GM12878 (cell line): ENCODE results near the gene KRT28. TPM values are rescaled to one million over a fixed set of nuclear protein-coding genes. Genes with fewer than 3 reads are reported as not detected.
A peak's percentile ranks its signal among the peaks of the same experiment; 100 is the strongest.

Experiments
- ATAC-seq: fragments of 200-7000 bp; cut with Tn5 transposase; 3 replicates; pipeline ENCODE4 v1.9.1; 2020; ENCODE audit warnings: mild to moderate bottlenecking, moderate library complexity
- BruUV-seq: library from RNA; stranded (reverse); fragments of 400-500 nt; replicated peaks from 2 replicates; lab custom pipeline; 2021; lab: Mats Ljungman, UMichigan
- CTCF ChIA-PET: fragments of 300-600 bp; sonication (Branson Sonifier 250); formaldehyde crosslinking; extraction: SDS; loops from one replicate; lab custom pipeline; 2021; ENCODE audit warnings: inconsistent platforms; lab: Yijun Ruan, JAX
- POLR2A ChIA-PET: fragments of 350-600 bp; formaldehyde crosslinking; extraction: SDS; loops from one replicate; lab custom pipeline; 2021; ENCODE audit warnings: inconsistent platforms; lab: Charles Lee
- RAD21 ChIA-PET: fragments of 300-600 bp; sonication (Branson Sonifier 250); formaldehyde crosslinking; loops from one replicate; lab custom pipeline; 2023; ENCODE audit warnings: antibody characterized with exemption; ENCODE audit not compliant: unreplicated experiment; lab: Charles Lee
- SMC1A ChIA-PET: fragments of 300-600 bp; sonication (Branson Sonifier 250); formaldehyde crosslinking; loops from one replicate; lab custom pipeline; 2023; ENCODE audit not compliant: unreplicated experiment, uncharacterized antibody; lab: Charles Lee
- DNase-seq: peaks from one replicate; pipeline ENCODE4 v3.0.0-alpha.2; 2011; ENCODE audit warnings: low read depth, low spot score
- FAIRE-seq: peaks from 3 replicates; lab custom pipeline; 2011; peaks lifted over from hg19 to GRCh38; lab: Jason Lieb, UNC
- H2AFZ ChIP-seq: 2 replicates; pipeline ENCODE4 v1.6.0; 2011; ENCODE audit warnings: low read depth, low read length, control low read depth; ENCODE audit not compliant: control insufficient read depth
- H3K27ac ChIP-seq: 2 replicates; pipeline ENCODE4 v1.5.1; 2011; ENCODE audit warnings: control low read depth; ENCODE audit not compliant: control insufficient read depth, insufficient read depth
- H3K27me3 ChIP-seq, 2 experiments: replicated peaks in 1 of 2; 2 replicates each; pipeline versions ENCODE4 v1.6.0 to v1.6.1; 2011; ENCODE audit warnings: low read length in 1 of 2; ENCODE audit not compliant: control insufficient read depth in 2 of 2, insufficient read depth in 2 of 2
- H3K36me3 ChIP-seq, 2 experiments: 2 replicates each; pipeline ENCODE4 v1.5.1; 2011; ENCODE audit warnings: low read length in 1 of 2; ENCODE audit not compliant: control insufficient read depth in 2 of 2, insufficient read depth in 2 of 2
- H3K4me1 ChIP-seq: 2 replicates; pipeline ENCODE4 v1.6.1; 2011; ENCODE audit warnings: mild to moderate bottlenecking, low read length, moderate library complexity, mixed read lengths; ENCODE audit not compliant: control insufficient read depth, insufficient read depth
- H3K4me2 ChIP-seq: 2 replicates; pipeline ENCODE4 v1.6.0; 2011; ENCODE audit warnings: control low read depth; ENCODE audit not compliant: control insufficient read depth, insufficient read depth
- H3K4me3 ChIP-seq: fragments of 200-600 bp; sonication (generic); 2 replicates; pipeline ENCODE4 v1.5.1; 2016
- H3K79me2 ChIP-seq: 2 replicates; pipeline ENCODE4 v1.6.0; 2011; ENCODE audit warnings: low read length; ENCODE audit not compliant: control insufficient read depth, insufficient read depth
- H3K9ac ChIP-seq: 2 replicates; pipeline ENCODE4 v1.8.0; 2011; ENCODE audit warnings: low read length, control low read depth, mixed read lengths; ENCODE audit not compliant: control insufficient read depth, insufficient read depth
- H3K9me3 ChIP-seq: replicated peaks from 3 replicates; pipeline ENCODE4 v1.5.1; 2011; ENCODE audit warnings: mild to moderate bottlenecking, low read length; ENCODE audit not compliant: control insufficient read depth, insufficient read depth
- H4K20me1 ChIP-seq: 2 replicates; pipeline ENCODE4 v1.6.0; 2011; ENCODE audit not compliant: control insufficient read depth, insufficient read depth
- CBX3 ChIP-seq: fragments of 200-600 bp; sonication (generic); IDR thresholded peaks from 2 replicates; pipeline ENCODE4 v1.6.1; 2016; ENCODE audit warnings: low read depth, borderline replicate concordance
- CEBPB ChIP-seq, 2 experiments: fragments of 150-350 bp in 1 of 2; IDR thresholded peaks; 2 replicates each; pipeline ENCODE4 v1.6.1; 2012 to 2014; ENCODE audit warnings: low read depth in 2 of 2, low read length in 2 of 2, borderline replicate concordance in 1 of 2, inconsistent platforms in 1 of 2
- CHD2 ChIP-seq: IDR thresholded peaks from 2 replicates; pipeline ENCODE4 v1.6.1; 2011; ENCODE audit warnings: low read depth, low read length, improper control_type of control experiment, borderline replicate concordance
- EED ChIP-seq: sonication (generic); IDR thresholded peaks from 2 replicates; pipeline ENCODE4 v1.6.1; 2016; ENCODE audit warnings: antibody characterized with exemption, low read depth
- FOS ChIP-seq: IDR thresholded peaks from 3 replicates; pipeline ENCODE4 v1.6.1; 2011; ENCODE audit warnings: borderline replicate concordance; ENCODE audit not compliant: insufficient read length; ENCODE audit errors: extremely low read depth
- FOXK2 ChIP-seq: fragments of 450-650 bp; IDR thresholded peaks from 2 replicates; pipeline ENCODE4 v1.6.1; 2017; ENCODE audit warnings: mild to moderate bottlenecking, moderate library complexity
- KDM1A ChIP-seq: fragments of 200-600 bp; sonication (generic); IDR thresholded peaks from 2 replicates; pipeline ENCODE4 v1.6.1; 2016; ENCODE audit warnings: borderline replicate concordance
- MEF2A ChIP-seq: IDR thresholded peaks from 2 replicates; pipeline ENCODE4 v1.6.1; 2011; ENCODE audit warnings: low read depth, mild to moderate bottlenecking, low read length, moderate library complexity; ENCODE audit not compliant: insufficient read depth
- NR2C2 ChIP-seq: IDR thresholded peaks from 2 replicates; pipeline ENCODE4 v1.6.1; 2011; ENCODE audit warnings: borderline replicate concordance, low read depth; ENCODE audit not compliant: control insufficient read depth, insufficient read length
- RAD51 ChIP-seq: fragments of 450-650 bp; IDR thresholded peaks from 2 replicates; pipeline ENCODE4 v1.6.1; 2016; ENCODE audit warnings: moderate library complexity, mild to moderate bottlenecking, inconsistent platforms
- RUNX3 ChIP-seq: IDR thresholded peaks from 2 replicates; pipeline ENCODE4 v1.6.1; 2012; ENCODE audit warnings: low read length, inconsistent platforms
- SIN3A ChIP-seq: IDR thresholded peaks from 2 replicates; pipeline ENCODE4 v1.6.1; 2012; ENCODE audit warnings: low read depth, low read length, improper control_type of control experiment
- SMAD1 ChIP-seq: fragments of 450-650 bp; IDR thresholded peaks from 2 replicates; pipeline ENCODE4 v1.6.1; 2018; ENCODE audit warnings: mild to moderate bottlenecking, low read depth; ENCODE audit not compliant: partially characterized antibody
- ZNF24 ChIP-seq: fragments of 450-650 bp; IDR thresholded peaks from 2 replicates; pipeline ENCODE4 v1.6.1; 2017; ENCODE audit warnings: antibody characterized with exemption, mild to moderate bottlenecking
- WGBS: methylation state at CpG from one replicate; pipeline ENCODE4 v1.1.6; 2016; ENCODE audit warnings: low lambda C conversion rate; ENCODE audit not compliant: insufficient replicate concordance, insufficient coverage; ENCODE audit errors: missing lambda C conversion rate; 5-methylcytosine and 5-hydroxymethylcytosine counted together
- in situ Hi-C: fragments of 300-500 bp; cut with MboI; formaldehyde crosslinking; loops from 9 replicates; pipeline ENCODE4 v1.14.3; 2018; ENCODE audit warnings: mixed read lengths
- intact Hi-C: fragments of 100-400 bp; cut with micrococcal nuclease; formaldehyde crosslinking; loops from one replicate; pipeline ENCODE4 v1.14.2; 2022; ENCODE audit not compliant: unreplicated experiment
- polyA plus RNA-seq, 11 experiments: library from polyadenylated mRNA; depleted of rRNA in 4 of 11; unstranded in 6 of 11; stranded (reverse) in 5 of 11; fragments of >200 nt; fragmentation: Nextera tagmentation in 4 of 11; fragmentation: Illumina TruSeq in 1 of 11; extraction: Ambion mirVana in 4 of 11; extraction: Trizol in 1 of 11; gene quantifications; 1 replicate in 1 of 11; 2 replicates in 10 of 11; pipeline versions ENCODE4 v1.2.1 to v1.2.3, GENCODE V29; 2011 to 2016; ENCODE audit warnings: inconsistent platforms in 2 of 11, missing spikeins in 2 of 11, low read depth in 1 of 11
- total RNA-seq, 4 experiments: library from RNA; depleted of rRNA in 3 of 4; stranded (reverse); fragments of >200 nt in 3 of 4; fragmentation: Illumina TruSeq in 1 of 4; extraction: Trizol in 1 of 4; gene quantifications; 2 replicates each; pipeline versions ENCODE4 v1.2.1 to v1.2.3, GENCODE V29; 2013 to 2021
- TF ChIP-seq, protein P1 (sequence below): fragments of 450-650 bp; IDR thresholded peaks from 2 replicates; pipeline ENCODE4 v1.6.1; 2017; ENCODE audit warnings: antibody characterized with exemption, mild to moderate bottlenecking, moderate library complexity
- TF ChIP-seq, protein P2 (sequence below): IDR thresholded peaks from 2 replicates; pipeline ENCODE4 v1.6.1; 2012; ENCODE audit warnings: mild to moderate bottlenecking, low read depth, low read length
- TF ChIP-seq, protein P3 (sequence below): fragments of 450-650 bp; IDR thresholded peaks from 2 replicates; pipeline ENCODE4 v1.6.1; 2016; ENCODE audit warnings: mild to moderate bottlenecking

Gene KRT28
- total and polyA plus RNA-seq, 10 of the 15 experiments (the other 5 are each of a cell fraction or from before 2014, with no cell fraction given): not detected

GRCh38 chr17:40820228-40820838 is 20.6 kb upstream of the KRT28 start:
- CTCF ChIA-PET: interaction anchor here (1.1 to 3.5 kb wide), 3 partner anchors 195 to 847 kb away, joined by 3 to 14 read pairs (median 10); no protein-coding TSS in a partner anchor
- SMC1A ChIA-PET: interaction anchor here (0.9 to 2.2 kb wide), 4 partner anchors 9 to 205 kb away, joined by 3 to 8 read pairs (median 4); no protein-coding TSS in a partner anchor
- FAIRE-seq (no peak), DNase-seq (no peak), ATAC-seq (no peak)
- H3K36me3 ChIP-seq: peaks cover 0 to 7% of the 10 kb centered on the region in 2 experiments; a peak in 2 of 4 replicates
- H3K4me2 ChIP-seq: peak overlapping the region; percentile 60
- RAD21 ChIA-PET: interaction anchor here (1.3 kb wide), 1 partner anchor 36 kb away, joined by 3 read pairs; no protein-coding TSS in a partner anchor
- H3K4me1 ChIP-seq: peaks cover 16% of the 10 kb centered on the region
- WGBS: 12% methylated on average over 9 of the region's 9 CpGs
- intact Hi-C loops: no loop called here
- no peak overlapping the region for H3K9ac ChIP-seq
- no peaks in the 10 kb centered on the region for H4K20me1 ChIP-seq
- POLR2A ChIA-PET: interaction anchor here (0.6 to 1.1 kb wide), 2 partner anchors 326 to 833 kb away, joined by 3 to 5 read pairs; no protein-coding TSS in a partner anchor
- no peaks in the 10 kb centered on the region for H3K27me3 ChIP-seq
- H3K9me3 ChIP-seq: no peaks in the 10 kb centered on the region
- peaks cover 5% of the 10 kb centered on the region for H3K79me2 ChIP-seq
- no peak overlapping the region; the same call in 1 of the 2 replicates for H3K27ac ChIP-seq
- peak overlapping the region; percentile 24; the same call in 1 of the 2 replicates for H2AFZ ChIP-seq
- in situ Hi-C loops: no loop called here
- BruUV-seq: no TSS peak
- no peak overlapping the region for H3K4me3 ChIP-seq
- TF ChIP-seq, protein P1, sequence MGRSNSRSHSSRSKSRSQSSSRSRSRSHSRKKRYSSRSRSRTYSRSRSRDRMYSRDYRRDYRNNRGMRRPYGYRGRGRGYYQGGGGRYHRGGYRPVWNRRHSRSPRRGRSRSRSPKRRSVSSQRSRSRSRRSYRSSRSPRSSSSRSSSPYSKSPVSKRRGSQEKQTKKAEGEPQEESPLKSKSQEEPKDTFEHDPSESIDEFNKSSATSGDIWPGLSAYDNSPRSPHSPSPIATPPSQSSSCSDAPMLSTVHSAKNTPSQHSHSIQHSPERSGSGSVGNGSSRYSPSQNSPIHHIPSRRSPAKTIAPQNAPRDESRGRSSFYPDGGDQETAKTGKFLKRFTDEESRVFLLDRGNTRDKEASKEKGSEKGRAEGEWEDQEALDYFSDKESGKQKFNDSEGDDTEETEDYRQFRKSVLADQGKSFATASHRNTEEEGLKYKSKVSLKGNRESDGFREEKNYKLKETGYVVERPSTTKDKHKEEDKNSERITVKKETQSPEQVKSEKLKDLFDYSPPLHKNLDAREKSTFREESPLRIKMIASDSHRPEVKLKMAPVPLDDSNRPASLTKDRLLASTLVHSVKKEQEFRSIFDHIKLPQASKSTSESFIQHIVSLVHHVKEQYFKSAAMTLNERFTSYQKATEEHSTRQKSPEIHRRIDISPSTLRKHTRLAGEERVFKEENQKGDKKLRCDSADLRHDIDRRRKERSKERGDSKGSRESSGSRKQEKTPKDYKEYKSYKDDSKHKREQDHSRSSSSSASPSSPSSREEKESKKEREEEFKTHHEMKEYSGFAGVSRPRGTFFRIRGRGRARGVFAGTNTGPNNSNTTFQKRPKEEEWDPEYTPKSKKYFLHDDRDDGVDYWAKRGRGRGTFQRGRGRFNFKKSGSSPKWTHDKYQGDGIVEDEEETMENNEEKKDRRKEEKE: no peak
- TF ChIP-seq FOXK2: no peak
- no peak for TF ChIP-seq KDM1A
- TF ChIP-seq EED: peak; percentile 53; the same call in 1 of the 2 replicates
- TF ChIP-seq, protein P2, sequence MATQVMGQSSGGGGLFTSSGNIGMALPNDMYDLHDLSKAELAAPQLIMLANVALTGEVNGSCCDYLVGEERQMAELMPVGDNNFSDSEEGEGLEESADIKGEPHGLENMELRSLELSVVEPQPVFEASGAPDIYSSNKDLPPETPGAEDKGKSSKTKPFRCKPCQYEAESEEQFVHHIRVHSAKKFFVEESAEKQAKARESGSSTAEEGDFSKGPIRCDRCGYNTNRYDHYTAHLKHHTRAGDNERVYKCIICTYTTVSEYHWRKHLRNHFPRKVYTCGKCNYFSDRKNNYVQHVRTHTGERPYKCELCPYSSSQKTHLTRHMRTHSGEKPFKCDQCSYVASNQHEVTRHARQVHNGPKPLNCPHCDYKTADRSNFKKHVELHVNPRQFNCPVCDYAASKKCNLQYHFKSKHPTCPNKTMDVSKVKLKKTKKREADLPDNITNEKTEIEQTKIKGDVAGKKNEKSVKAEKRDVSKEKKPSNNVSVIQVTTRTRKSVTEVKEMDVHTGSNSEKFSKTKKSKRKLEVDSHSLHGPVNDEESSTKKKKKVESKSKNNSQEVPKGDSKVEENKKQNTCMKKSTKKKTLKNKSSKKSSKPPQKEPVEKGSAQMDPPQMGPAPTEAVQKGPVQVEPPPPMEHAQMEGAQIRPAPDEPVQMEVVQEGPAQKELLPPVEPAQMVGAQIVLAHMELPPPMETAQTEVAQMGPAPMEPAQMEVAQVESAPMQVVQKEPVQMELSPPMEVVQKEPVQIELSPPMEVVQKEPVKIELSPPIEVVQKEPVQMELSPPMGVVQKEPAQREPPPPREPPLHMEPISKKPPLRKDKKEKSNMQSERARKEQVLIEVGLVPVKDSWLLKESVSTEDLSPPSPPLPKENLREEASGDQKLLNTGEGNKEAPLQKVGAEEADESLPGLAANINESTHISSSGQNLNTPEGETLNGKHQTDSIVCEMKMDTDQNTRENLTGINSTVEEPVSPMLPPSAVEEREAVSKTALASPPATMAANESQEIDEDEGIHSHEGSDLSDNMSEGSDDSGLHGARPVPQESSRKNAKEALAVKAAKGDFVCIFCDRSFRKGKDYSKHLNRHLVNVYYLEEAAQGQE: no peak
- TF ChIP-seq FOS: no peak
- peak; percentile 88 for TF ChIP-seq RUNX3
- TF ChIP-seq CHD2: no peak
- no peak for TF ChIP-seq RAD51
- TF ChIP-seq ZNF24: no peak
- TF ChIP-seq SMAD1: no peak
- no peak for TF ChIP-seq CBX3
- TF ChIP-seq, protein P3, sequence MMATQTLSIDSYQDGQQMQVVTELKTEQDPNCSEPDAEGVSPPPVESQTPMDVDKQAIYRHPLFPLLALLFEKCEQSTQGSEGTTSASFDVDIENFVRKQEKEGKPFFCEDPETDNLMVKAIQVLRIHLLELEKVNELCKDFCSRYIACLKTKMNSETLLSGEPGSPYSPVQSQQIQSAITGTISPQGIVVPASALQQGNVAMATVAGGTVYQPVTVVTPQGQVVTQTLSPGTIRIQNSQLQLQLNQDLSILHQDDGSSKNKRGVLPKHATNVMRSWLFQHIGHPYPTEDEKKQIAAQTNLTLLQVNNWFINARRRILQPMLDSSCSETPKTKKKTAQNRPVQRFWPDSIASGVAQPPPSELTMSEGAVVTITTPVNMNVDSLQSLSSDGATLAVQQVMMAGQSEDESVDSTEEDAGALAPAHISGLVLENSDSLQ: no peak
- no peak for TF ChIP-seq SIN3A
- TF ChIP-seq MEF2A: no peak
- no peak for TF ChIP-seq NR2C2
- TF ChIP-seq CEBPB (IDR thresholded peaks at IDR 0.05; ENCODE audit: borderline replicate concordance in 1 of 2, low read depth in 2 of 2, low read length in 2 of 2): no peak
